GM21447 (cell line): Measurements from ENCODE around the gene GALNT13.
"Not testable (repeated sequence)": the region's sequence is repeated elsewhere in the genome, so short reads cannot be mapped to it uniquely, and the experiment has no call there.

Experiments used
- ATAC-seq: cut with Tn5 transposase; IDR thresholded peaks from one replicate; pipeline ENCODE4 v1.9.1; 2021; ENCODE audit not compliant: unreplicated experiment

Gene GALNT13

GRCh38 chr2:154459286-154459685 is 587.6 kb downstream of the GALNT13 start:
- no peak for ATAC-seq

GRCh38 chr2:154462634-154463033 is 590.9 kb downstream of the GALNT13 start:
- ATAC-seq = no peak

GRCh38 chr2:154466226-154466625 is 594.5 kb downstream of the GALNT13 start:
- ATAC-seq = no peak

GRCh38 chr2:154470376-154470775 is 598.7 kb downstream of the GALNT13 start:
- ATAC-seq = no peak

- not testable (repeated sequence) for ATAC-seq
Observed at GRCh38 chr2:154471492-154471891, 599.8 kb downstream of the GALNT13 start.

GRCh38 chr2:154477319-154477718 is 605.6 kb downstream of the GALNT13 start:
- ATAC-seq = no peak

GRCh38 chr2:154480521-154480920 is 608.8 kb downstream of the GALNT13 start:
- ATAC-seq = no peak

- ATAC-seq = no peak
Observed at GRCh38 chr2:154481336-154481735, 609.6 kb downstream of the GALNT13 start.

GRCh38 chr2:154484338-154485099 is 612.8 kb downstream of the GALNT13 start:
- no peak for ATAC-seq

- no peak for ATAC-seq
Observed at GRCh38 chr2:154488801-154489200, 617.1 kb downstream of the GALNT13 start.

GRCh38 chr2:154489266-154489858 is 617.6 kb downstream of the GALNT13 start:
- no peak for ATAC-seq

- no peak for ATAC-seq
Observed at GRCh38 chr2:154490530-154490929, 618.8 kb downstream of the GALNT13 start.

- no peak for ATAC-seq
Observed at GRCh38 chr2:154495455-154495868, 623.7 kb downstream of the GALNT13 start.

GRCh38 chr2:154497019-154497418 is 625.3 kb downstream of the GALNT13 start:
- ATAC-seq = no peak
